ENCODE data around the gene DDX41.
"Not testable (repeated sequence)": the region's sequence is repeated elsewhere in the genome, so short reads cannot be mapped to it uniquely, and the experiment has no call there.

The DDX41 gene

GRCh38 chr5:177516601-177517568, at the start of gene DDX41:
Gene DDX41 (minus strand): TSS chr5:177516961. CDS start chr5:177516945, 16 bp downstream.
- H3K4me3 ChIP-seq (ENCODE audit: low read depth, low read length), result peak within 1 kb of the TSS; percentile 88
- peak; percentile 97 for DNase-seq (ENCODE audit: low read depth)
- TF ChIP-seq CTCF (IDR thresholded peaks at IDR 0.05; ENCODE audit: insufficient read depth, low read depth, low read length, missing control alignments), result peak; percentile 5

DNA sequence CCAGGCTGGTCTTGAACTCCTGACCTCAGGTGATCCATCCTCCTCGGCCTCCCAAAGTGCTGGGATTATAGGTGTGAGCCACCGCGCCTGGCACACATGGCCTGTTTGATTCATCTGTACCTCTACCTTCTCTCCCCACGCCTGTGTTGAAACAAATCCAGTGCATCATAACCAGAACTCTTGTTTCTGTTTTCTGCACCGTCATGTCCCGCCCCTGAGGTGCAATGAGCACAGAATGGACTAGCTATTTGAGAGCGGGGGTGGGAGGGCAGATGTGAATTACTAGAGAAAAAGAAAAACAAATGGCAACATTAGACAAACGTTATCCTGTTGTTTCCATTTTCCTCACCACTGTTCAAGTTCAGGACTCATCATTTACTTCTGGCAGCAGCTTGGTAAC, 48.3 kb upstream of the DDX41 start:
- H3K4me3 ChIP-seq (ENCODE audit: low read depth, low read length), result no peak overlapping the region
- TF ChIP-seq CTCF (IDR thresholded peaks at IDR 0.05; ENCODE audit: insufficient read depth, low read depth, low read length, missing control alignments), result no peak
- DNase-seq (ENCODE audit: low read depth), result no peak

GRCh38 chr5:177559446-177559941, 42.7 kb upstream of the DDX41 start:
- not testable (repeated sequence) for DNase-seq (ENCODE audit: low read depth); H3K4me3 ChIP-seq (ENCODE audit: low read depth, low read length)

DNA sequence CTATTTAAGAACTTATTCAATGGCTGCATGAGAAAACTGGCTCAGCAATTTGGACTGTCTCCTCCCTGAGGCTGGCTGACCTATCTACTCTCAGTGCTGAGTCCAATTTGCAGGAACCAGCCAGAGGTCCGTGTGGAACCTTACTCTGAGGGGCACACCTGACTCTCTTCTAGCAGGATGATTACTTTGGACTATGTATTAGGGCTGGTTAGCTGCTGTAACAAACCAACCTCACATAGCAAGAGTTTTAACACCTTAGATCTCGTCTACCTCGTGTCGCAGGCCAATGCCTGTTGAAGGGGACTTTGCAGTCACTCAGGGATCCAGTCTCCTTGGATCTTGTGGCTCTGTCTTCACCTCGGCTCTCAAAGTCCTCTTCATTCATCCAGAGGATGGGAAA, 41.0 kb upstream of the DDX41 start:
- no peak overlapping the region for H3K4me3 ChIP-seq (ENCODE audit: low read depth, low read length)
- no peak for TF ChIP-seq CTCF (IDR thresholded peaks at IDR 0.05; ENCODE audit: insufficient read depth, low read depth, low read length, missing control alignments)
- no peak for DNase-seq (ENCODE audit: low read depth)

GRCh38 chr5:177557041-177557647, 40.4 kb upstream of the DDX41 start:
- DNase-seq (ENCODE audit: low read depth), result no peak
- H3K4me3 ChIP-seq (ENCODE audit: low read depth, low read length), result no peak overlapping the region

DNA sequence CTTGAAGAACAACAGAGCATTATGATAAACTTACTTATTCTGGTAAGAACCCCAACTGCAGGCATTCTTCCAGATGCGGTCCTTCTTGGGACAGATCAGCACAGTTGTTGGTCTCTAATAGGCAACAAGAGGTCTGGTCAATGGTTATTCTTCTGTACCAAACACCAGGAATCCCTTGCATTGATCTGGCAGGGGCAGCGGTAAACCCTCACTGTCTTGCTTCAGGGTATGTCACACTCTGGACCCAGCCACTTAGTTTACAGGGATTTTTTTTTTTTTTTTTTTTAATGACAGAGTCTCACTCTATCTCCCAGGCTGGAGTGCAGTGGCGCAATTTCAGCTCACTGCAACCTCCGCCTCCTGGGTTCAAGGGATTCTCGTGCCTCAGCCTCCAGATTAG, 38.9 kb upstream of the DDX41 start:
- H3K4me3 ChIP-seq (ENCODE audit: low read depth, low read length), result no peak overlapping the region
- TF ChIP-seq CTCF (IDR thresholded peaks at IDR 0.05; ENCODE audit: insufficient read depth, low read depth, low read length, missing control alignments), result no peak
- DNase-seq (ENCODE audit: low read depth), result no peak

More at GRCh38 chr5:177557041-177557647, 40.4 kb upstream of the DDX41 start:
- TF ChIP-seq CTCF (IDR thresholded peaks at IDR 0.05; ENCODE audit: insufficient read depth, low read depth, low read length, missing control alignments), result no peak

DNA sequence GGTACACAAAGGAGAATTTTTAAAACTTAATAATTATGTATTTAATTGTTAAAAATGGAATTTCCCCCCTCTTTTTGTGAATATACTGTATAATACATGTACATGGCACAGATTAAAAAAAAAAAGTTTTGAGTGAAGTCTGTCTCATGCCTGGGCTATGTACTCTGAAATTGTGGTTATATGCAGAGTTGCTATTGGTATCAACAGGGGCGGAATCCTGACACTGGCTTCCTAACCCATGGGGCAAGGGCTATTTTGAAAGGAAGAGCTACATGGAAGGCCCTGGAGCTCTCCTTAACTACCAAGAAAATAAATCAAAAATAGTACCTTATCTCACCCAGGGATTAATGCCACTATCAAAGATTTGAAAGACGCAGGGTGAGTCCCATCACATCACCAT, 38.5 kb upstream of the DDX41 start:
- no peak for DNase-seq (ENCODE audit: low read depth)
- 0 out of 2 replicates have a peak overlapping the region, but pooled peaks have one; percentile 65 for H3K4me3 ChIP-seq (ENCODE audit: low read depth, low read length)
- no peak for TF ChIP-seq CTCF (IDR thresholded peaks at IDR 0.05; ENCODE audit: insufficient read depth, low read depth, low read length, missing control alignments)

All from GM12865 (cell line).